NK-92 treated with Interleukin-12 subunit alpha and Interleukin-12 subunit beta, amount 100 ng/mL, for 24 hours (cell line): ENCODE measurements around the gene SIK3.
"Not testable (repeated sequence)": the region's sequence is repeated elsewhere in the genome, so short reads cannot be mapped to it uniquely, and the experiment has no call there.

ENCODE experiments used
- DNase-seq: peaks from one replicate; lab custom pipeline; 2025; lab: John Stamatoyannopoulos, UW

The SIK3 gene

GRCh38 chr11:116825854-116826750, 272.1 kb downstream of the SIK3 start:
- DNase-seq: no peak

- DNase-seq: no peak
Observed at GRCh38 chr11:116825434-116825833, 272.8 kb downstream of the SIK3 start.

- DNase-seq: no peak
Observed at GRCh38 chr11:116823031-116823843, 275.0 kb downstream of the SIK3 start, which contains the start of gene APOA4. APOA4 (minus strand) TSS chr11:116823304; CDS start chr11:116823191, 113 bp downstream.

GRCh38 chr11:116822575-116822974, 275.7 kb downstream of the SIK3 start:
- no peak for DNase-seq

- no peak for DNase-seq
Observed at GRCh38 chr11:116821050-116821918, 276.9 kb downstream of the SIK3 start.

GRCh38 chr11:116819049-116819448, 279.2 kb downstream of the SIK3 start:
- DNase-seq: no peak

- DNase-seq: no peak
Observed at GRCh38 chr11:116814502-116814901, 283.7 kb downstream of the SIK3 start.

GRCh38 chr11:116813781-116814471, 284.3 kb downstream of the SIK3 start:
- DNase-seq: no peak

- DNase-seq: no peak
Observed at GRCh38 chr11:116813170-116813569, 285.1 kb downstream of the SIK3 start.

GRCh38 chr11:116812109-116812508, 286.1 kb downstream of the SIK3 start:
- DNase-seq: no peak

- DNase-seq: no peak
Observed at GRCh38 chr11:116811194-116811593, 287.0 kb downstream of the SIK3 start.

- DNase-seq: no peak
Observed at GRCh38 chr11:116808262-116809175, 289.7 kb downstream of the SIK3 start.

GRCh38 chr11:116807601-116808261, 290.5 kb downstream of the SIK3 start:
- DNase-seq: no peak

- DNase-seq: no peak
Observed at GRCh38 chr11:116804001-116804400, 294.2 kb downstream of the SIK3 start.

- DNase-seq: not testable (repeated sequence)
Observed at GRCh38 chr11:116801662-116802061, 296.6 kb downstream of the SIK3 start.

GRCh38 chr11:116800610-116801009, 297.6 kb downstream of the SIK3 start:
- DNase-seq: no peak

- DNase-seq: no peak
Observed at GRCh38 chr11:116798368-116798767, 299.9 kb downstream of the SIK3 start.

- DNase-seq: no peak
Observed at GRCh38 chr11:116797816-116798215, 300.4 kb downstream of the SIK3 start.

GRCh38 chr11:116796548-116796947, 301.7 kb downstream of the SIK3 start:
- DNase-seq: no peak

- DNase-seq: no peak
Observed at GRCh38 chr11:116794851-116795250, 303.4 kb downstream of the SIK3 start.
